ENCODE results near the gene AFF3.

DNA sequence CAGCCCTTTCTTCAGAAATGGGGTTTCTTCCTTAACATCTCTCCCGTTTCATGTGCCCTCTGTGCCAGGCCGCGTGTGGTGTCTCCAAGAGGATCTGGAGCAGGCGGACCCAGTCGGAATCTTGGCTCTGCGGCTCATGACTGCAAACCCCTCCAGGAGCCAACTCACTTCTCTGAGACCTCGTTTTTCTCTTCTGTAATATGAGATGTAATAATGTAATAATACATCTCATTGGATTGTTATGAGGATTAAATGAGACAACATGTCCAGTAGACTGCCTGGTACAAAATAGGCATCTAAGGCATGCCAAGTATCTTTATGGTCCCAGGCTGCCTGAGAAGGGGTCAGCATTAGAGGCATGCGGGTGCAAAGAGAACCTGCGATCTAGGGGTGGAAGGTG lies 431.2 kb downstream of the AFF3 start:
- TF ChIP-seq, protein P1, sequence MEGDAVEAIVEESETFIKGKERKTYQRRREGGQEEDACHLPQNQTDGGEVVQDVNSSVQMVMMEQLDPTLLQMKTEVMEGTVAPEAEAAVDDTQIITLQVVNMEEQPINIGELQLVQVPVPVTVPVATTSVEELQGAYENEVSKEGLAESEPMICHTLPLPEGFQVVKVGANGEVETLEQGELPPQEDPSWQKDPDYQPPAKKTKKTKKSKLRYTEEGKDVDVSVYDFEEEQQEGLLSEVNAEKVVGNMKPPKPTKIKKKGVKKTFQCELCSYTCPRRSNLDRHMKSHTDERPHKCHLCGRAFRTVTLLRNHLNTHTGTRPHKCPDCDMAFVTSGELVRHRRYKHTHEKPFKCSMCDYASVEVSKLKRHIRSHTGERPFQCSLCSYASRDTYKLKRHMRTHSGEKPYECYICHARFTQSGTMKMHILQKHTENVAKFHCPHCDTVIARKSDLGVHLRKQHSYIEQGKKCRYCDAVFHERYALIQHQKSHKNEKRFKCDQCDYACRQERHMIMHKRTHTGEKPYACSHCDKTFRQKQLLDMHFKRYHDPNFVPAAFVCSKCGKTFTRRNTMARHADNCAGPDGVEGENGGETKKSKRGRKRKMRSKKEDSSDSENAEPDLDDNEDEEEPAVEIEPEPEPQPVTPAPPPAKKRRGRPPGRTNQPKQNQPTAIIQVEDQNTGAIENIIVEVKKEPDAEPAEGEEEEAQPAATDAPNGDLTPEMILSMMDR (IDR thresholded peaks at IDR 0.05; ENCODE audit: low read length), result no peak
- no peak for TF ChIP-seq EZH2 (IDR thresholded peaks at IDR 0.05; ENCODE audit: borderline replicate concordance, low read length)

Measured in OCI-LY1 (cell line).